ENCODE results near the gene LRRC3. TPM values are rescaled to one million over a fixed set of nuclear protein-coding genes. Genes with fewer than 3 reads are reported as not detected.

LRRC3 gene
- total and polyA plus RNA-seq, 5 donors from 2014 or later = 0.15 to 1.6 (median 0.39) TPM

GRCh38 chr21:44489962-44490361, 34.7 kb downstream of the LRRC3 start:
- no peaks in the 10 kb centered on the region for H3K36me3 Mint-ChIP-seq
- no peak overlapping the region for H3K27ac Mint-ChIP-seq

GRCh38 chr21:44490405-44490804, 35.1 kb downstream of the LRRC3 start:
- Mint-ChIP-seq H3K27ac (no peak overlapping the region), H3K4me3 (no peak overlapping the region)

More at GRCh38 chr21:44489962-44490361, 34.7 kb downstream of the LRRC3 start:
- DNase-seq = peak in 1 of 3 donors; percentile 11
- no peaks in the 10 kb centered on the region for H3K36me3 ChIP-seq (ENCODE audit: control insufficient read depth, insufficient read depth, low read length)
- peaks cover 0 to 13% (median 7%) of the 10 kb centered on the region in 7 donors for H3K9me3 Mint-ChIP-seq
- no peak for ATAC-seq (ENCODE audit: low read depth in 2 of 2)
- H3K4me1 ChIP-seq (ENCODE audit: control insufficient read depth, insufficient read depth, low read length, poor library complexity, severe bottlenecking) = no peaks in the 10 kb centered on the region
- H3K4me3 ChIP-seq (ENCODE audit: low read depth, low read length) = no peak overlapping the region
- H3K27me3 ChIP-seq (ENCODE audit: control insufficient read depth, insufficient read depth, low read length) = no peaks in the 10 kb centered on the region
- H3K27me3 Mint-ChIP-seq = peaks cover 14% of the 10 kb centered on the region
- H3K4me3 Mint-ChIP-seq = no peak overlapping the region
- H3K27ac ChIP-seq (ENCODE audit: insufficient read depth, low read length, poor library complexity, severe bottlenecking) = no peak overlapping the region
- peaks cover 0 to 13% (median 0%) of the 10 kb centered on the region in 4 donors for H3K4me1 Mint-ChIP-seq
- peaks cover 6 to 9% of the 10 kb centered on the region in 2 experiments for H3K9me3 ChIP-seq (ENCODE audit: control insufficient read depth in 2 of 2, low read length in 2 of 2)

GRCh38 chr21:44490816-44491215, 35.5 kb downstream of the LRRC3 start:
- no peaks in the 10 kb centered on the region for H3K4me1 ChIP-seq (ENCODE audit: control insufficient read depth, insufficient read depth, low read length, poor library complexity, severe bottlenecking)
- no peak overlapping the region for H3K4me3 ChIP-seq (ENCODE audit: low read depth, low read length)
- no peak for ATAC-seq (ENCODE audit: low read depth in 2 of 2)
- H3K27me3 Mint-ChIP-seq = peaks cover 9% of the 10 kb centered on the region
- peaks cover 0 to 9% (median 0%) of the 10 kb centered on the region in 4 donors for H3K4me1 Mint-ChIP-seq
- H3K36me3 Mint-ChIP-seq = no peaks in the 10 kb centered on the region
- H3K27ac ChIP-seq (ENCODE audit: insufficient read depth, low read length, poor library complexity, severe bottlenecking) = no peak overlapping the region
- no peak overlapping the region for H3K27ac Mint-ChIP-seq
- H3K9me3 ChIP-seq (ENCODE audit: control insufficient read depth in 2 of 2, low read length in 2 of 2) = peaks cover 6 to 9% of the 10 kb centered on the region in 2 experiments
- no peaks in the 10 kb centered on the region for H3K27me3 ChIP-seq (ENCODE audit: control insufficient read depth, insufficient read depth, low read length)
- H3K36me3 ChIP-seq (ENCODE audit: control insufficient read depth, insufficient read depth, low read length) = no peaks in the 10 kb centered on the region
- no peak overlapping the region for H3K4me3 Mint-ChIP-seq
- peaks cover 0 to 13% (median 8%) of the 10 kb centered on the region in 7 donors for H3K9me3 Mint-ChIP-seq
- DNase-seq = no peak

More at GRCh38 chr21:44490405-44490804, 35.1 kb downstream of the LRRC3 start:
- H3K9me3 Mint-ChIP-seq = peaks cover 0 to 13% (median 8%) of the 10 kb centered on the region in 7 donors
- H3K4me3 ChIP-seq (ENCODE audit: low read depth, low read length) = no peak overlapping the region
- no peaks in the 10 kb centered on the region for H3K36me3 Mint-ChIP-seq
- H3K9me3 ChIP-seq (ENCODE audit: control insufficient read depth in 2 of 2, low read length in 2 of 2) = peaks cover 6 to 9% of the 10 kb centered on the region in 2 experiments
- DNase-seq (no peak), ATAC-seq (ENCODE audit: low read depth in 2 of 2) (no peak)
- H3K4me1 Mint-ChIP-seq = peaks cover 0 to 9% (median 0%) of the 10 kb centered on the region in 4 donors
- H3K27me3 ChIP-seq (ENCODE audit: control insufficient read depth, insufficient read depth, low read length) = no peaks in the 10 kb centered on the region
- H3K4me1 ChIP-seq (ENCODE audit: control insufficient read depth, insufficient read depth, low read length, poor library complexity, severe bottlenecking) = no peaks in the 10 kb centered on the region
- H3K27me3 Mint-ChIP-seq = peaks cover 9% of the 10 kb centered on the region
- H3K27ac ChIP-seq (ENCODE audit: insufficient read depth, low read length, poor library complexity, severe bottlenecking) = no peak overlapping the region
- H3K36me3 ChIP-seq (ENCODE audit: control insufficient read depth, insufficient read depth, low read length) = no peaks in the 10 kb centered on the region

GRCh38 chr21:44492567-44493385, 37.5 kb downstream of the LRRC3 start:
- Mint-ChIP-seq H3K36me3 (no peaks in the 10 kb centered on the region), H3K4me3 (no peak overlapping the region), H3K9me3 (peaks cover 0 to 13% (median 7%) of the 10 kb centered on the region in 7 donors), H3K4me1 (peaks cover 0 to 4% (median 0%) of the 10 kb centered on the region in 4 donors), H3K27me3 (peaks cover 14% of the 10 kb centered on the region), H3K27ac (peak overlapping the region in 1 of 3 donors; percentile 11)
- H3K27ac ChIP-seq (ENCODE audit: insufficient read depth, low read length, poor library complexity, severe bottlenecking) = no peak overlapping the region
- peaks cover 6 to 9% of the 10 kb centered on the region in 2 experiments for H3K9me3 ChIP-seq (ENCODE audit: control insufficient read depth in 2 of 2, low read length in 2 of 2)
- no peak for DNase-seq
- no peak for ATAC-seq (ENCODE audit: low read depth in 2 of 2)
- no peaks in the 10 kb centered on the region for H3K4me1 ChIP-seq (ENCODE audit: control insufficient read depth, insufficient read depth, low read length, poor library complexity, severe bottlenecking)
- no peaks in the 10 kb centered on the region for H3K36me3 ChIP-seq (ENCODE audit: control insufficient read depth, insufficient read depth, low read length)
- H3K27me3 ChIP-seq (ENCODE audit: control insufficient read depth, insufficient read depth, low read length) = no peaks in the 10 kb centered on the region
- no peak overlapping the region for H3K4me3 ChIP-seq (ENCODE audit: low read depth, low read length)

GRCh38 chr21:44494418-44494817, 39.1 kb downstream of the LRRC3 start:
- Histone ChIP-seq H3K9me3 (ENCODE audit: control insufficient read depth in 2 of 2, low read length in 2 of 2) (peaks cover 6 to 9% of the 10 kb centered on the region in 2 experiments), H3K27me3 (ENCODE audit: control insufficient read depth, insufficient read depth, low read length) (no peaks in the 10 kb centered on the region), H3K4me3 (ENCODE audit: low read depth, low read length) (no peak overlapping the region), H3K4me1 (ENCODE audit: control insufficient read depth, insufficient read depth, low read length, poor library complexity, severe bottlenecking) (no peaks in the 10 kb centered on the region), H3K36me3 (ENCODE audit: control insufficient read depth, insufficient read depth, low read length) (no peaks in the 10 kb centered on the region), H3K27ac (ENCODE audit: insufficient read depth, low read length, poor library complexity, severe bottlenecking) (no peak overlapping the region)
- peaks cover 0 to 13% (median 7%) of the 10 kb centered on the region in 7 donors for H3K9me3 Mint-ChIP-seq
- ATAC-seq (ENCODE audit: low read depth in 2 of 2) (no peak), DNase-seq (no peak)
- H3K27ac Mint-ChIP-seq = no peak overlapping the region
- H3K36me3 Mint-ChIP-seq = no peaks in the 10 kb centered on the region
- H3K4me1 Mint-ChIP-seq = peaks cover 0 to 5% (median 0%) of the 10 kb centered on the region in 4 donors
- H3K4me3 Mint-ChIP-seq = no peak overlapping the region
- H3K27me3 Mint-ChIP-seq = peaks cover 18% of the 10 kb centered on the region

GRCh38 chr21:44494956-44495355, 39.6 kb downstream of the LRRC3 start:
- DNase-seq = no peak
- peaks cover 6 to 9% of the 10 kb centered on the region in 2 experiments for H3K9me3 ChIP-seq (ENCODE audit: control insufficient read depth in 2 of 2, low read length in 2 of 2)

GRCh38 chr21:44495611-44496563, 40.6 kb downstream of the LRRC3 start:
- Histone ChIP-seq H3K36me3 (ENCODE audit: control insufficient read depth, insufficient read depth, low read length) (no peaks in the 10 kb centered on the region), H3K4me3 (ENCODE audit: low read depth, low read length) (no peak overlapping the region), H3K9me3 (ENCODE audit: control insufficient read depth in 2 of 2, low read length in 2 of 2) (peaks cover 6 to 9% of the 10 kb centered on the region in 2 experiments), H3K27me3 (ENCODE audit: control insufficient read depth, insufficient read depth, low read length) (no peaks in the 10 kb centered on the region), H3K4me1 (ENCODE audit: control insufficient read depth, insufficient read depth, low read length, poor library complexity, severe bottlenecking) (no peaks in the 10 kb centered on the region), H3K27ac (ENCODE audit: insufficient read depth, low read length, poor library complexity, severe bottlenecking) (no peak overlapping the region)
- H3K9me3 Mint-ChIP-seq = peaks cover 0 to 13% (median 7%) of the 10 kb centered on the region in 7 donors
- no peak for DNase-seq
- peaks cover 0 to 5% (median 0%) of the 10 kb centered on the region in 4 donors for H3K4me1 Mint-ChIP-seq
- no peak overlapping the region for H3K4me3 Mint-ChIP-seq
- H3K27ac Mint-ChIP-seq = no peak overlapping the region
- ATAC-seq (ENCODE audit: low read depth in 2 of 2) = no peak
- H3K36me3 Mint-ChIP-seq = no peaks in the 10 kb centered on the region
- peaks cover 18% of the 10 kb centered on the region for H3K27me3 Mint-ChIP-seq

More at GRCh38 chr21:44494956-44495355, 39.6 kb downstream of the LRRC3 start:
- Mint-ChIP-seq H3K9me3 (peaks cover 0 to 13% (median 7%) of the 10 kb centered on the region in 7 donors), H3K36me3 (no peaks in the 10 kb centered on the region), H3K4me3 (no peak overlapping the region), H3K4me1 (peaks cover 0 to 5% (median 0%) of the 10 kb centered on the region in 4 donors), H3K27ac (no peak overlapping the region), H3K27me3 (peaks cover 18% of the 10 kb centered on the region)
- Histone ChIP-seq H3K27ac (ENCODE audit: insufficient read depth, low read length, poor library complexity, severe bottlenecking) (no peak overlapping the region), H3K27me3 (ENCODE audit: control insufficient read depth, insufficient read depth, low read length) (no peaks in the 10 kb centered on the region), H3K4me3 (ENCODE audit: low read depth, low read length) (no peak overlapping the region), H3K36me3 (ENCODE audit: control insufficient read depth, insufficient read depth, low read length) (no peaks in the 10 kb centered on the region), H3K4me1 (ENCODE audit: control insufficient read depth, insufficient read depth, low read length, poor library complexity, severe bottlenecking) (no peaks in the 10 kb centered on the region)
- ATAC-seq (ENCODE audit: low read depth in 2 of 2) = no peak
